Fibroblast of lung (primary cell): Measurements from ENCODE around the gene NRF1.

ENCODE experiments used
- EZH2 ChIP-seq: IDR thresholded peaks from 2 replicates; pipeline ENCODE4 v1.5.1; 2012; ENCODE audit warnings: low read length, control low read depth, mild to moderate bottlenecking; ENCODE audit errors: missing control alignments
- TF ChIP-seq, protein P1 (sequence below), 2 donors: IDR thresholded peaks in 1 of 2; conservative IDR thresholded peaks in 1 of 2; 1 replicate in 1 of 2; 2 replicates in 1 of 2; pipeline ENCODE4 v1.5.1; 2011 to 2012; ENCODE audit warnings: low read length in 2 of 2, control low read depth in 1 of 2, inconsistent platforms in 1 of 2, low read depth in 1 of 2, mild to moderate bottlenecking in 1 of 2

DNA sequence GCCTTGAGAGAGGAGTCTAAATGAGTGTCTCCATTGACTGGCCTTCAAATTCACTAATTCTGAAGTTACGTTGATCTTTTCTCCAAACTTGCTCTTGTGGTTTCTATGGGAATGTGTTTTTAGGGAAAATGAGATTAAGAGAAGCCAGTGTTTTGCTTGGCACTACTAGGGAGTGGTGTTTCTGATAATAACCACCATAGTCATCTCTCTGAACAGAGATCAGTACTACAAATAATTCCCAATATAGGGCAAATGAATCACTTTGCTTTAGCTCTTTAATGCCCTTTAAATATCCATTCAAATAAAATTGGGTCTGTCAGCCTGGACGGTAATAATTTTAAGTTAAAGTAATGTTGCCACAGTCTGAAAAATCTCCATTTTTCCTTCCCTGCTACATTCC is 90.8 kb downstream of the NRF1 start:
- no peak for TF ChIP-seq EZH2
- TF ChIP-seq, protein P1, sequence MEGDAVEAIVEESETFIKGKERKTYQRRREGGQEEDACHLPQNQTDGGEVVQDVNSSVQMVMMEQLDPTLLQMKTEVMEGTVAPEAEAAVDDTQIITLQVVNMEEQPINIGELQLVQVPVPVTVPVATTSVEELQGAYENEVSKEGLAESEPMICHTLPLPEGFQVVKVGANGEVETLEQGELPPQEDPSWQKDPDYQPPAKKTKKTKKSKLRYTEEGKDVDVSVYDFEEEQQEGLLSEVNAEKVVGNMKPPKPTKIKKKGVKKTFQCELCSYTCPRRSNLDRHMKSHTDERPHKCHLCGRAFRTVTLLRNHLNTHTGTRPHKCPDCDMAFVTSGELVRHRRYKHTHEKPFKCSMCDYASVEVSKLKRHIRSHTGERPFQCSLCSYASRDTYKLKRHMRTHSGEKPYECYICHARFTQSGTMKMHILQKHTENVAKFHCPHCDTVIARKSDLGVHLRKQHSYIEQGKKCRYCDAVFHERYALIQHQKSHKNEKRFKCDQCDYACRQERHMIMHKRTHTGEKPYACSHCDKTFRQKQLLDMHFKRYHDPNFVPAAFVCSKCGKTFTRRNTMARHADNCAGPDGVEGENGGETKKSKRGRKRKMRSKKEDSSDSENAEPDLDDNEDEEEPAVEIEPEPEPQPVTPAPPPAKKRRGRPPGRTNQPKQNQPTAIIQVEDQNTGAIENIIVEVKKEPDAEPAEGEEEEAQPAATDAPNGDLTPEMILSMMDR (conservative IDR thresholded peaks at IDR 0.05 in 1 of 2, IDR thresholded peaks at IDR 0.05 in 1 of 2; ENCODE audit: low read depth in 1 of 2, low read length in 2 of 2): no peak
